ENCODE data around the gene OR10A6. TPM values are rescaled to one million over a fixed set of nuclear protein-coding genes. Genes with fewer than 3 reads are reported as not detected.

The OR10A6 gene
- total RNA-seq, 1 donor from 2014 or later: not detected

DNA sequence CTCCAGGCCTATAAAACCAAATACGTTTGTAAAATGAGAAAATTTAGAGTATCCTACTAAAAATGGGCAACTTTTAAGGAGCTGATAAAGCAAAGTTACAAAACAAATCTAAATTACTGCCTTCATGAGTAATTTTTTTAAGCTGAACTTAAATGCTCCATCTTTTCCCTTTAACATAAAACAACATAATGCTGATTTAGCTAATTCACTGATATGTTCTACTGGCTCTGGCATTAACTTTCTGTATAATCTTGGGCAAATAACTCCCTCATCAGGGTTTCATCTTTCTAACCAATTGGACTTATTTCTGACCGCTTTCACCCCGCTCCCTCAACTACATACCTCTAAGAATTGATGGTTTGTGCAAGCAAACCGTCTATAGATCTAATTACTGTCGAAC is 10.1 kb upstream of the OR10A6 start:
- Histone ChIP-seq H3K4me1 (no peaks in the 10 kb centered on the region), H3K27ac (replicated peaks) (no peak overlapping the region), H3K4me3 (no peak overlapping the region), H3K36me3 (no peaks in the 10 kb centered on the region), H3K9me3 (replicated peaks) (peaks cover 42% of the 10 kb centered on the region), H3K27me3 (ENCODE audit: low read depth) (peaks cover 4% of the 10 kb centered on the region)
- TF ChIP-seq, protein P1, sequence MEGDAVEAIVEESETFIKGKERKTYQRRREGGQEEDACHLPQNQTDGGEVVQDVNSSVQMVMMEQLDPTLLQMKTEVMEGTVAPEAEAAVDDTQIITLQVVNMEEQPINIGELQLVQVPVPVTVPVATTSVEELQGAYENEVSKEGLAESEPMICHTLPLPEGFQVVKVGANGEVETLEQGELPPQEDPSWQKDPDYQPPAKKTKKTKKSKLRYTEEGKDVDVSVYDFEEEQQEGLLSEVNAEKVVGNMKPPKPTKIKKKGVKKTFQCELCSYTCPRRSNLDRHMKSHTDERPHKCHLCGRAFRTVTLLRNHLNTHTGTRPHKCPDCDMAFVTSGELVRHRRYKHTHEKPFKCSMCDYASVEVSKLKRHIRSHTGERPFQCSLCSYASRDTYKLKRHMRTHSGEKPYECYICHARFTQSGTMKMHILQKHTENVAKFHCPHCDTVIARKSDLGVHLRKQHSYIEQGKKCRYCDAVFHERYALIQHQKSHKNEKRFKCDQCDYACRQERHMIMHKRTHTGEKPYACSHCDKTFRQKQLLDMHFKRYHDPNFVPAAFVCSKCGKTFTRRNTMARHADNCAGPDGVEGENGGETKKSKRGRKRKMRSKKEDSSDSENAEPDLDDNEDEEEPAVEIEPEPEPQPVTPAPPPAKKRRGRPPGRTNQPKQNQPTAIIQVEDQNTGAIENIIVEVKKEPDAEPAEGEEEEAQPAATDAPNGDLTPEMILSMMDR (IDR thresholded peaks at IDR 0.05; ENCODE audit: borderline replicate concordance): no peak
- DNase-seq: no peak
- intact Hi-C loops (cut with micrococcal nuclease): no loop called here

DNA sequence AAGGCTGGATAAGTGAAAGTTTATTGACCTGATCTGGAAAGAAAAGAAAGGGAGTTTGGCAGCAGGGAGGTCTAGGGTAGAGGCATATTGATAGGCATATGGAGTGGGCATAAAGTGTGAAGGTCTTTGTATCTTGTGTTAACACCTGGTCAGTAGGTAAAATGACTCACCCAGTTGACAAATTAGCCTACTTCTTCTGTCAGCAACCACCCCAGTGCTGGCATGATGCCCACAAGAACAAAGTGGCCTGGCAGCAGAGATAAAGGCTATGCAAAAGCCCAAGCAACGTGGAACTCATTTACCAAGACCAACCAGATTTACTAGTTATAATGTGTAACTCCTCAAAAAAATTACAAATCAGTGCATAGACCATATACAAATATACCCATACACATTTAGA is 5.5 kb upstream of the OR10A6 start:
- intact Hi-C loops (cut with micrococcal nuclease): no loop called here
- Histone ChIP-seq H3K4me1 (no peaks in the 10 kb centered on the region), H3K4me3 (no peak overlapping the region), H3K27me3 (ENCODE audit: low read depth) (peaks cover 7% of the 10 kb centered on the region), H3K36me3 (no peaks in the 10 kb centered on the region), H3K27ac (replicated peaks) (no peak overlapping the region), H3K9me3 (replicated peaks) (peaks cover 5% of the 10 kb centered on the region)
- DNase-seq: no peak
- TF ChIP-seq, protein P1 (IDR thresholded peaks at IDR 0.05; ENCODE audit: borderline replicate concordance): no peak

DNA sequence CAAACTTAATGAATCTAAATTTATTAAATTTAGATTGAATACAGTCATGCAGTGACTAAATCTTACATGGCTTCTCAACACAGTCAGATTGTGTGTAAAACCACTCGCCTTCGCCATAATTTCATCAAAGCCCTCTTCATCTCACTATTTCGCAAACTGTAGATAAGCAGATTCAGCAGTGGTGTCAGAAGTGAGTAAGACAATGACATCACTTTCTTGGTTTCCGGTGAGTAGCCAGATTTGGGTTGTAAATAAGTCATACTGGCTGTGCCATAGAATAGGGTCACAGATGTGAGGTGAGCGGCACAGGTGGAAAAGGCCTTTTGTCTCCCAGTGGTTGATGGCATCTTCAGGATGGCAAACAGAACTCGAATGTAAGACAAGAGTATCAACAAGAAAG is 3.4 kb downstream of the OR10A6 start:
- TF ChIP-seq, protein P1 (IDR thresholded peaks at IDR 0.05; ENCODE audit: borderline replicate concordance): no peak
- Histone ChIP-seq H3K4me1 (no peaks in the 10 kb centered on the region), H3K36me3 (no peaks in the 10 kb centered on the region), H3K4me3 (no peak overlapping the region), H3K27ac (replicated peaks) (no peak overlapping the region), H3K9me3 (replicated peaks) (peaks cover 7% of the 10 kb centered on the region), H3K27me3 (ENCODE audit: low read depth) (peaks cover 22% of the 10 kb centered on the region)
- intact Hi-C loops (cut with micrococcal nuclease): no loop called here
- no peak for DNase-seq

DNA sequence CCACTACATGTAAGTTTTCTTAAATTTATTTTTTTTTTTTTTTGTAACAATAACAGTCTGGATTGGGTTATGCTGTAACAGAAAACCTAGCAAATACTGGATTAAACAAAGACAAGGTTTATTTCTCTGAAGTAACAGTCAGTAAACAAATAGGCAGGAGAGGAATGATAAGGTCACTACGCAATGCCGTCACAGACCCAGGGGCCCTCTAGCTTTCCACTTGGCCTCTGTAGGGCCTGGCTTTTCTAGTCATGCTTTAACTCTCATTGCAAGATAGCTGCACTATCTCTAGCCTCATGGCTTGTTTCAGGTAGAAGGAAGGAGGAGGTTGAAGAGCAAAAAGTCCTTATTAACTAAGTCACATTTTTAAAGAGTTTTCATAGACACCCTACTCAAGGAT is 6.5 kb downstream of the OR10A6 start:
- Histone ChIP-seq H3K27me3 (ENCODE audit: low read depth) (peaks cover 7% of the 10 kb centered on the region), H3K4me3 (no peak overlapping the region), H3K27ac (replicated peaks) (no peak overlapping the region), H3K4me1 (no peaks in the 10 kb centered on the region), H3K9me3 (replicated peaks) (peaks cover 7% of the 10 kb centered on the region), H3K36me3 (no peaks in the 10 kb centered on the region)
- no peak for DNase-seq
- intact Hi-C loops (cut with micrococcal nuclease): no loop called here
- TF ChIP-seq, protein P1 (IDR thresholded peaks at IDR 0.05; ENCODE audit: borderline replicate concordance): no peak

DNA sequence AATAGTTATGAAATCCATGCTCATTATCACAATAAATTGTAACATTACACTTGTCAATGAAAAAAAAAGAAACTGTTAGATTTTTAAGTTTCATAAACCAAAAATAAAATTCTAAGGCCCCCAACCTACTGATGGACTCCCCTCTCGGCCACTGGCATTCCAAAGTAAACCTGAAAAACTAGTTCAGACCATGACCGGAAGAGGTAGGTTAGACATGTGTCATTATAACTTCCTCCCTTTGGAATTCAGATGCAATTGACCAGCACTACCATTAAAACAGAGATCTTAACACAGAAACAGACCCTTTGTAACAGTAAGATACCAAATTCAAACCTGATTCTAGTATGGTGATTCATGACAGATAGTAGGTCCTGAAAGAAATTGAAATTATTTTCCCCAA is 12.9 kb downstream of the OR10A6 start:
- intact Hi-C loops (cut with micrococcal nuclease): no loop called here
- Histone ChIP-seq H3K27me3 (ENCODE audit: low read depth) (no peaks in the 10 kb centered on the region), H3K4me3 (no peak overlapping the region), H3K4me1 (no peaks in the 10 kb centered on the region), H3K36me3 (no peaks in the 10 kb centered on the region), H3K9me3 (replicated peaks) (no peaks in the 10 kb centered on the region), H3K27ac (replicated peaks) (no peak overlapping the region)
- no peak for DNase-seq
- TF ChIP-seq, protein P1 (IDR thresholded peaks at IDR 0.05; ENCODE audit: borderline replicate concordance): no peak

DNA sequence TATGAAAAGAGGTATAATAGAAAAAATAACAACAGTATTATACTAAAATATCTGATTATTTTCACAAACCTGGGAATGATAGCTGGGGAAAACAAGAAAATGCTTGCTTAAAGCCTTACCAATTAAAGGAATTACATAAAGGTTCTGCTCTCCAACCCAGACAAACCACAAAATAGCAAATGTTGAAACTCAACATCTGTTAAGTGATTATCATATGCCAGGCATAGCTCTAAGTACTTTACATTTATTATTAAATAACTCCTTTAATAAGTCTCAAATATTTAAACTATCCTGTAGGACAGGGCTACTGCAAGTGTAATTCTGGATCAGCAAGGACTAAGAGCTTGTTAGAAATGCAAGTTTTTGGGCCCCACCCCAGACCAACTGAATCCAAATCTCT is 20.1 kb downstream of the OR10A6 start:
- intact Hi-C loops (cut with micrococcal nuclease): no loop called here
- no peak overlapping the region for H3K27ac ChIP-seq (replicated peaks)
- no peaks in the 10 kb centered on the region for H3K36me3 ChIP-seq
- no peaks in the 10 kb centered on the region for H3K9me3 ChIP-seq (replicated peaks)
- no peak for DNase-seq
- H3K4me3 ChIP-seq: no peak overlapping the region
- no peaks in the 10 kb centered on the region for H3K4me1 ChIP-seq
- peaks cover 46% of the 10 kb centered on the region for H3K27me3 ChIP-seq (ENCODE audit: low read depth)
- TF ChIP-seq, protein P1 (IDR thresholded peaks at IDR 0.05; ENCODE audit: borderline replicate concordance): no peak
